22Rv1 (cell line): ENCODE measurements around the gene CD72.

ENCODE experiments used
- CTCF ChIP-seq: fragments of 450-650 bp; IDR thresholded peaks from 2 replicates; pipeline ENCODE4 v1.5.1; 2017; ENCODE audit warnings: mild to moderate bottlenecking
- ZFX ChIP-seq: fragments of 450-650 bp; IDR thresholded peaks from 2 replicates; pipeline ENCODE4 v1.6.1; 2017; ENCODE audit warnings: antibody characterized with exemption, borderline replicate concordance

GRCh38 chr9:35650341-35651158, 32.3 kb upstream of the CD72 start, which contains the start of gene SIT1:
- TF ChIP-seq CTCF (no peak), ZFX (no peak)
